ENCODE results near the gene ABHD3.
"Not testable (repeated sequence)": the region's sequence is repeated elsewhere in the genome, so short reads cannot be mapped to it uniquely, and the experiment has no call there.

ABHD3 gene

DNA sequence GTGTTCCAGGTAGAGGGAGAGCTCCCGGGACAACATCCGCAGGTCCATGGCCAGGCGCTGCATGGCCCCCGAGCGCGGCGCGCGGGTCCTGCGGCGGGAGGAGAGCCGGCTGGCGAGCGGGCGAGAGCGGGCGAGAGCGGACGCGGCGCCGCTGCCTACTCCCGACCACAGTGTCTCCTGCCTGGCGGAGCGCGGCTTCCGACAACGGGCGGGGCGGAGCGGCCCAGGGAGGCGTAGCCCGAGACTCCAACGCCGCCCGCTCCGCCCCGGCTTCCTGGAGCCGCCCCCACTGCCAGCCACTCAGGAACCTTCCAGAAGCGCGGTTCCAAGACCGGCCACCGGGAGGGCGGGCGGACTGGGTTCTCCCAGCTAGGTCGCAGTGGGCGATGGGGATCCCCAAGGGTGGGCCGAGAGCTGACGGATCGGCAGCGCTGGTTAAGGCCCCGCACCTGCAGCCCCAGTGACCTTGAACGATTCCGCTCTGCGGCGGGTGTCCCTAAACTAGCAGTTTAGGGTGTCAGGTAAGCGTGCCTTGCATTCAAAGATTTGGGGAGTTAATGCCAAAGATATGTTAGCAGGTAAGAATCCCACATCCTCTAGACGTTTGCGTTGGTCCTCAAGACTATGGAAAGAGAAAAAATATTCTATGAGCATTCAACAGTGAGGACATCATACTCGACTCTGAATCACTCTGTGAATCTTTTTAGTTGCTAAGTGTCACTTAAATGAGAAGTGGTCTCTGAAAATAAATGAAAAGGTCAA is at the start of gene ABHD3:
Gene ABHD3 (minus strand): TSS at position 172 of the 762 bp plus-strand sequence. CDS start 109 bp downstream, at position 63.
- H3K4me1 Mint-ChIP-seq: peaks cover 14% of the 10 kb centered on the region
- ATAC-seq: peak; percentile 97
- H3K36me3 Mint-ChIP-seq: peaks cover 43% of the 10 kb centered on the region
- H3K27ac Mint-ChIP-seq: peak within 1 kb of the TSS; percentile 93
- no peaks in the 10 kb centered on the region for H3K9me3 Mint-ChIP-seq
- H3K4me3 Mint-ChIP-seq: peak within 1 kb of the TSS; percentile 89
- peak; percentile 80 to 96 for DNase-seq (ENCODE audit: low spot score in 2 of 2)

GRCh38 chr18:21747764-21748693 is 43.5 kb upstream of the ABHD3 start:
- H3K36me3 Mint-ChIP-seq: peaks cover 23% of the 10 kb centered on the region
- DNase-seq (ENCODE audit: low spot score in 2 of 2) (no peak), ATAC-seq (peak; percentile 62)
- H3K9me3 Mint-ChIP-seq: no peaks in the 10 kb centered on the region
- peaks cover 56% of the 10 kb centered on the region for H3K4me1 Mint-ChIP-seq
- H3K4me3 Mint-ChIP-seq: peak overlapping the region; percentile 23
- peak overlapping the region; percentile 80 for H3K27ac Mint-ChIP-seq

DNA sequence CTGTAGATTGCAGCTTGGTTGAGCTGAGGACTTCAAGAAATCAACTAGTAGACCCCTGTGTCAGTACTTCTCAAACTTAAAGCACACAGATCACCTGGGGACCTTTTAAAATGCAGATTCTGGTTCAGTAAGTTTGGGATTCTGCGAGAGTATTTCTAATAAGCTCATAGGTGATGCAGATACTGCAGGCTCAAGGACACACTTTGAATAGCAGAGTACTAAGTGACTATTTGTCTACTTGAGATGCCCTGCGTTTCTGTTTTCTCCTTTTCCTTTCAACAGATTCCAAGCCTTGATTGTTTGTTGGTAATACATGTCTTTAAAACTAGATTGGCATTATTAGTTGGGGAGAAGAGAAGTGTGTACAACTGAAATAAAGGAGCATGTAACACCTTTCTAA is 42.7 kb upstream of the ABHD3 start:
- peak overlapping the region; percentile 80 for H3K27ac Mint-ChIP-seq
- H3K36me3 Mint-ChIP-seq: peaks cover 26% of the 10 kb centered on the region
- H3K4me3 Mint-ChIP-seq: peak overlapping the region; percentile 23
- H3K9me3 Mint-ChIP-seq: no peaks in the 10 kb centered on the region
- no peak for ATAC-seq
- peaks cover 63% of the 10 kb centered on the region for H3K4me1 Mint-ChIP-seq
- no peak for DNase-seq (ENCODE audit: low spot score in 2 of 2)

DNA sequence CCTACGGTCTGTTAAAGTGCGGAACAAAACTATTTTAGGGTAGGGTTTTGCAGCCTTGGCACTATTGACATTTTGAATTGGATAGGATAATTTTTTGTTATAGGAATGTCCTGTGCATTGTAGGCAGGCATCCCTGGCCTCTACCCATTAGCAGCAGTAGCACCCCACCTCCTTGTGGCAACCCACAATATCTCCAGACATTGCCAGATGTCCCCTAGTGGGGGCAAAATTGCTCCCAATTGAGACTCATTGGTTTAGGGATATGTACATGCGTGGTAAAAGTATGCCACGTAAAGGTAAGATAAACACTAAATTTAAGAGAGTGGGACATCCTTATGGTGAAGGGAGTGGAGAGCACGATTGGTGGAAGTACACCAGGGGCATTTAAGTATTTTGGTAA is 40.7 kb upstream of the ABHD3 start:
- Mint-ChIP-seq H3K36me3 (peaks cover 27% of the 10 kb centered on the region), H3K9me3 (no peaks in the 10 kb centered on the region), H3K4me3 (no peak overlapping the region), H3K27ac (no peak overlapping the region), H3K4me1 (peaks cover 64% of the 10 kb centered on the region)
- DNase-seq (ENCODE audit: low spot score in 2 of 2) (no peak), ATAC-seq (no peak)

GRCh38 chr18:21743166-21743832 is 38.7 kb upstream of the ABHD3 start:
- DNase-seq (ENCODE audit: low spot score in 2 of 2) (no peak), ATAC-seq (no peak)
- Mint-ChIP-seq H3K4me3 (peak overlapping the region; percentile 82), H3K9me3 (no peaks in the 10 kb centered on the region), H3K36me3 (peaks cover 24% of the 10 kb centered on the region), H3K4me1 (peaks cover 65% of the 10 kb centered on the region), H3K27ac (peak overlapping the region; percentile 86)

DNA sequence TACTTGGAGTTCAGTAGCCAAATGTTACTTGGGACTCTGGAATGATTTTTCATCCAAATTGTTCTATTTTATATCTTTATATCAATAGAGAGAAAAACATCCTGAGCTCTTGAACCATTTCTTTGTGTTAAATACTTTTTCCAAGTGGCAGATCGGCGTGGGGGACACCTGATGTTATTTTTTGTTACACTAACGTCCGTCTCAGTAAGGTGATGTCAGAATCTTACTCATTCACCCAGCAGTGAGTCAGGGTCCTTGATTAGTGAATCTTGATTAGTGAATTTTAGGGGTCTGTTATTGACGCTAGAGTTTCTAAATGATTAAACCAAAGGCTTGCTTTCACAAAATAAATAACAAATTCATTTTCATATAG is 37.7 kb upstream of the ABHD3 start:
- peaks cover 24% of the 10 kb centered on the region for H3K36me3 Mint-ChIP-seq
- H3K4me1 Mint-ChIP-seq: peaks cover 55% of the 10 kb centered on the region

GRCh38 chr18:21741562-21742314 is 37.2 kb upstream of the ABHD3 start:
- peak in 1 of 2 donors; percentile 64 for DNase-seq (ENCODE audit: low spot score in 2 of 2)
- H3K36me3 Mint-ChIP-seq: peaks cover 24% of the 10 kb centered on the region

More for the DNA sequence above, 37.7 kb upstream of the ABHD3 start:
- peak overlapping the region; percentile 82 for H3K4me3 Mint-ChIP-seq
- H3K27ac Mint-ChIP-seq: peak overlapping the region; percentile 83
- peaks cover 3% of the 10 kb centered on the region for H3K9me3 Mint-ChIP-seq
- DNase-seq (ENCODE audit: low spot score in 2 of 2): no peak
- no peak for ATAC-seq

DNA sequence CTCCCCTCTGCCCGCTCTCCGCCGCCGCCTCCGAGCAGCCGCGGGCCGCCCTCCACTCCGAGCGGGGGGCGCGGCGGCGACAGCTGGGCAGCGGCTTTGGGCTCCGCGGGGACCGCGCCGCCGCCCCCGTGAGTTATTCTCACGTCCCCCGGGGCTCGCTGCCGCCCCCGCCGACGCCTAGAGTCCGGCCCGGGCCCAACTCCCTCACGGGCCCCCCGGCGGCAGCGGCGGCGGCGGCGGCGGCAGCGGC is 36.7 kb upstream of the ABHD3 start:
- ATAC-seq (no peak), DNase-seq (ENCODE audit: low spot score in 2 of 2) (no peak)
- H3K9me3 Mint-ChIP-seq: peaks cover 6% of the 10 kb centered on the region
- peaks cover 47% of the 10 kb centered on the region for H3K4me1 Mint-ChIP-seq
- peak overlapping the region; percentile 82 for H3K4me3 Mint-ChIP-seq
- peak overlapping the region; percentile 83 for H3K27ac Mint-ChIP-seq
- peaks cover 24% of the 10 kb centered on the region for H3K36me3 Mint-ChIP-seq

More at GRCh38 chr18:21741562-21742314, 37.2 kb upstream of the ABHD3 start:
- H3K4me3 Mint-ChIP-seq: peak overlapping the region; percentile 82
- peak overlapping the region; percentile 83 for H3K27ac Mint-ChIP-seq
- H3K4me1 Mint-ChIP-seq: peaks cover 52% of the 10 kb centered on the region
- H3K9me3 Mint-ChIP-seq: peaks cover 3% of the 10 kb centered on the region
- peak; percentile 4 for ATAC-seq

DNA sequence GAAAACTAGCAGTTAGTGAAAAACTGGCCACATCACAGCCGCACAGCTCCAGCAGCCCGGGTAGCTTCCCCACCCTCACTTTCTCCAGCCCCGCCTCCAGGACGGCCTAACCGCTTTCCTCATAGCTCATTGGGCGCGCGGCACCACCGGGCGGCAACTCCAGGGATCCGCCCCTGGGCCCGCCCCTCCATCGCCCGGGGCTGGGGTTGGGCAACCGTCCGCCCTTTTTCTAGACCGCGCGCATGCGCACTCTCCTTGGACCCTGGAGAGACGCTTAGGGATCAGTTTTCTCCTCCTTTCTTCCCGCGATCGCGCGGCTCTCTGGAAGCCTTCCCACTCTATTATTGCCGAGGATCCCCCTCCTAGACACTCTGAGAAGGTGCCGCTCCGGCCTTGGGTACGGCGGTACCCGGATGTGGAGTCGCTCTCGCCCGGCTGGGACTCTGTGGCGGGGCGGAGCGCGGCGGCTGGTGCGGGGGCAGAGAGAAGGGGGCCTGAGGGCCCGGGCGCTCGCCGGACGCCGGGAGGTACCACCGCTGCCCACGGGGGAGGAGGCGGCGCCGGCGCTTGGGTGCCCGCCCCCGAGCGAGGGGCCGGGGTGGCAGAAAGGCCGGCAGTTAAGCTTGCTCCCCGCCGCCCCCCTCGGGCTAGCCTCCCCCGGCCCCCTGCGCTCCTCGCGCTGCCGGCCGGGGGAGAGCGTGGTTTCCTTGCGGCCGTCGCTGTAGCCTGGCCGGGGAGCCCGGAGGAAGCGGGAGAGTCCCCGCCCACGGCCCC is 36.2 kb upstream of the ABHD3 start, which contains the start of gene MIB1:
Gene MIB1 (plus strand): TSS at position 255 of the 774 bp plus-strand sequence. CDS start 792 bp downstream, outside the sequence.
- peaks cover 6% of the 10 kb centered on the region for H3K9me3 Mint-ChIP-seq
- H3K27ac Mint-ChIP-seq: peak within 1 kb of the TSS; percentile 97
- H3K4me1 Mint-ChIP-seq: peaks cover 42% of the 10 kb centered on the region
- DNase-seq (ENCODE audit: low spot score in 2 of 2): peak; percentile 98 to 100
- peak; percentile 97 for ATAC-seq
- H3K36me3 Mint-ChIP-seq: peaks cover 24% of the 10 kb centered on the region
- peak within 1 kb of the TSS; percentile 82 for H3K4me3 Mint-ChIP-seq

DNA sequence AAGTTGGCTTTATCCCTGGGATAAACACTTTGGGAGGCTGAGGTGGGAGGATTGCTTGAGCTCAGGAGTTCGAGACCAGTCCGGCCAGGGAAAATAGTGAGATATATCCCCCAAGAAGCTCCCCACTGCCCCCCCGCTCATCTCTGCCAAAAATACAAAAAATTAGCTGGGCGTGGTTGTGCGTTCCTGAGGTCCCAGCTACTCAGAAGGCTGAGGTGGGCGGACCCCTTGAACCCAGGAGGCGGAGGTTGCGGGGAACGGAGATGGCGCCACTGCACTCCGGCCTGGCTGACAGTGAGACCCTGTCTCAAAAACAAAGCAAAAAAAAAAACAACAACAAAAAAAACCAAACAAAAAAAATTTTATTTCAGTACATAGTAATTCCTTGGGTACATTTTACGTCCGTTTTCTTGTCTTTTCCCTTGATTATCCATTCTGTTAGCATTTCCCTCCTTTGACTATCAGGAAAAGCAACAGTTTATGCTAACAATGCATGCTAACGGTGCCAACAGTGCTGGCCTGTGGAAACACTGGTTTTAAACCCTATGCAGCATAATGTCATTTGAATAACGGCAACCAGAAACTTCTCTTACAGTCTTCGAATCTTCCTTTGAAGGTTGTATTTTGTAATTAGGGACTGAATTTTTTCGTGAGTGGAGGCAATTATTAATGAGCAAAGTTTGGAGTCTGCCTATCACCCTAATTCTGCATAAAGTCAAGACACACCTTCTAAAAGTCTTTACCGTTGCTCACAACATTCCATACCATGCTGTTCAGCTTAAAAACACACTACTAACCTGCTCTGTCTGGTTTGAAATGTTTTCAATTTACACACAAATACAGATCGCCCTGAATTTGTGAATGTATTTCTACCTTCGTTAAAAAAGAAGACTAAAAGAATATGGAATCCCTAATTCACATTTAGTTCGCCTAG is 35.3 kb upstream of the ABHD3 start:
- Mint-ChIP-seq H3K27ac (peak overlapping the region; percentile 97), H3K4me1 (peaks cover 34% of the 10 kb centered on the region), H3K9me3 (peaks cover 6% of the 10 kb centered on the region), H3K4me3 (peak overlapping the region; percentile 82), H3K36me3 (peaks cover 24% of the 10 kb centered on the region)
- no peak for ATAC-seq
- no peak for DNase-seq (ENCODE audit: low spot score in 2 of 2)

- not testable (repeated sequence) for H3K9me3 Mint-ChIP-seq; H3K4me3 Mint-ChIP-seq; H3K27ac Mint-ChIP-seq; DNase-seq (ENCODE audit: low spot score in 2 of 2); ATAC-seq; H3K4me1 Mint-ChIP-seq
- H3K36me3 Mint-ChIP-seq: peaks cover 10% of the 10 kb centered on the region
Observed at GRCh38 chr18:21736926-21737325, 32.4 kb upstream of the ABHD3 start.

DNA sequence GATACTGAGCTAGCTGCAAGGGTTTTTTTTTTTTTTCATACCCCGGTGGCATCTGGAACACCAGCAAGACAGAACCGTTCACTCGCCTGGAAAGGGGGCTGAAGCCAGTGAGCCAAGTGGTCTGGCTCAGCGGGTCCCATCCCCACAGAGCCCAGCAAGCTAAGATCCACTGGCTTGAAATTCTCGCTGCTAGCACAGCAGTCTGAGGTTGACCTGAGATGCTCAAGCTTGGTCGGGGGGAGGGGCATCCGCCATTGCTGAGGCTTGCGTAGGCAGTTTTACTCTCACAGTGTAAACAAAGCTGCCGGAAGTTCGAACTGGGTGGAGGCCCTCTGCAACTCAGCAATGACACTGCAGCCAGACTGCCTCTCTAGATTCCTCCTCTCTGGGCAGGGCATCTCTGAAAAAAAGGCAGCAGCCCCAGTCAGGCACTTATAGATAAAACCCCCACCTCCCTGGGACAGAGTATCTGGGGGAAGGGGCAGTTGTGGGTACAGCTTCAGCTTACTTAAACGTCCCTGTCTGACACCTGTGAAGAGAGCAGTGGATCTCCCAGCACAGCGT is 31.0 kb upstream of the ABHD3 start:
- H3K27ac Mint-ChIP-seq: peak overlapping the region; percentile 17
- ATAC-seq (peak; percentile 15), DNase-seq (ENCODE audit: low spot score in 2 of 2) (no peak)
- peaks cover 6% of the 10 kb centered on the region for H3K9me3 Mint-ChIP-seq
- peaks cover 8% of the 10 kb centered on the region for H3K4me1 Mint-ChIP-seq
- peak overlapping the region; percentile 16 for H3K4me3 Mint-ChIP-seq
- H3K36me3 Mint-ChIP-seq: peaks cover 5% of the 10 kb centered on the region

DNA sequence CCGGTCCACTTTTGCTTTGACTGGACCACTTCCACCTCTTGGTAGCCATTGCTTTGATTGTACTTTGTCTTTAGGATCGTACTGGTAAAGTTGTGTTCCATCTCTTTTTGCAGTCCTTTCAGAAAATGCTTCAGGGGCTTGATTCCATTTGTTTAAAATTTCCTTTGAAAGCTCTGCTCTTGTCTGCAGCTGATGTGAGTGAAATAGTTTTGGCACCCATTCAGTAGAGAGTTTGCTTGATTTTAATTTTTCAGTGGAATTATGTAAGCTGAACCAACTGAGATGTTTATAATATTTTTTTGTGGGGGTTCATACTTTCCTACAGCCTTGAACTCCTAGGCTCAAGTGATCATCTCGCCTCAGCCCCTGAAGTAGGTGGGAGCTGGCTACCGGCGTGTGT is 28.4 kb upstream of the ABHD3 start:
- Mint-ChIP-seq H3K4me1 (no peaks in the 10 kb centered on the region), H3K9me3 (peaks cover 6% of the 10 kb centered on the region), H3K36me3 (no peaks in the 10 kb centered on the region)

More for the DNA sequence above, 28.4 kb upstream of the ABHD3 start:
- no peak overlapping the region for H3K4me3 Mint-ChIP-seq
- no peak for DNase-seq (ENCODE audit: low spot score in 2 of 2)
- no peak overlapping the region for H3K27ac Mint-ChIP-seq
- no peak for ATAC-seq
